GM23338 (cell line): Measurements from ENCODE around the gene NLRX1. TPM values are rescaled to one million over a fixed set of nuclear protein-coding genes. Genes with fewer than 3 reads are reported as not detected.

ENCODE experiments used
- ATAC-seq: fragments of 200-7000 bp; cut with Tn5 transposase; 3 replicates; pipeline ENCODE4 v1.9.1; 2020
- DNase-seq: peaks from one replicate; pipeline ENCODE4 v3.0.0-alpha.2; 2015; ENCODE audit warnings: low spot score
- H2AFZ ChIP-seq: fragments of 200-600 bp; sonication (generic); 2 replicates; pipeline ENCODE4 v1.8.0; 2016; ENCODE audit warnings: antibody characterized with exemption, mild to moderate bottlenecking, moderate library complexity
- H3F3A ChIP-seq: fragments of 200-600 bp; sonication (generic); replicated peaks from 2 replicates; pipeline ENCODE4 v1.8.0; 2017; ENCODE audit warnings: antibody characterized with exemption, mixed run types, low read depth
- H3K27ac ChIP-seq: fragments of 200-600 bp; sonication (generic); 2 replicates; pipeline ENCODE4 v1.6.1; 2016; ENCODE audit warnings: low read depth
- H3K27me3 ChIP-seq: fragments of 200-600 bp; sonication (generic); 2 replicates; pipeline ENCODE4 v1.8.0; 2016; ENCODE audit warnings: mild to moderate bottlenecking, mixed run types, moderate library complexity; ENCODE audit not compliant: insufficient read depth
- H3K36me3 ChIP-seq: fragments of 200-600 bp; sonication (generic); 2 replicates; pipeline ENCODE4 v1.8.0; 2016; ENCODE audit warnings: mild to moderate bottlenecking; ENCODE audit not compliant: insufficient read depth
- H3K4me1 ChIP-seq: fragments of 200-600 bp; sonication (generic); 2 replicates; pipeline ENCODE4 v1.8.0; 2016; ENCODE audit warnings: mild to moderate bottlenecking, moderate library complexity; ENCODE audit not compliant: insufficient read depth
- H3K4me2 ChIP-seq: fragments of 200-600 bp; sonication (generic); 2 replicates; pipeline ENCODE4 v1.7.1; 2017; ENCODE audit warnings: mixed run types
- H3K4me3 ChIP-seq: fragments of 200-600 bp; sonication (generic); 2 replicates; pipeline ENCODE4 v1.6.1; 2016; ENCODE audit warnings: mixed run types
- H3K79me2 ChIP-seq: fragments of 200-600 bp; sonication (generic); replicated peaks from 2 replicates; pipeline ENCODE4 v1.8.0; 2017; ENCODE audit warnings: mild to moderate bottlenecking; ENCODE audit not compliant: insufficient read depth
- H3K9me2 ChIP-seq: fragments of 200-600 bp; sonication (generic); 2 replicates; pipeline ENCODE4 v1.8.0; 2017; ENCODE audit not compliant: insufficient read depth
- H4K20me1 ChIP-seq: fragments of 200-600 bp; sonication (generic); replicated peaks from 2 replicates; pipeline ENCODE4 v1.8.0; 2017; ENCODE audit warnings: mild to moderate bottlenecking; ENCODE audit not compliant: insufficient read depth
- H3K27ac Mint-ChIP-seq: 2 replicates; pipeline ENCODE4 v1.8.0; 2020; ENCODE audit warnings: inconsistent platforms, mild to moderate bottlenecking, moderate library complexity, mixed read lengths
- H3K27me3 Mint-ChIP-seq: 3 replicates; pipeline ENCODE4 v1.8.0; 2022; ENCODE audit warnings: low read depth, mild to moderate bottlenecking, moderate library complexity, mixed read lengths, inconsistent platforms; ENCODE audit not compliant: insufficient read depth, poor library complexity
- H3K36me3 Mint-ChIP-seq: 3 replicates; pipeline ENCODE4 v1.8.0; 2021; ENCODE audit warnings: low read depth, mild to moderate bottlenecking, inconsistent platforms, moderate library complexity, mixed read lengths
- H3K4me1 Mint-ChIP-seq: 3 replicates; pipeline ENCODE4 v1.8.0; 2020; ENCODE audit warnings: mild to moderate bottlenecking, inconsistent platforms, mixed read lengths
- H3K4me3 Mint-ChIP-seq: 3 replicates; pipeline ENCODE4 v1.8.0; 2021; ENCODE audit warnings: moderate library complexity, mild to moderate bottlenecking, inconsistent platforms, mixed read lengths
- H3K9me3 Mint-ChIP-seq: 3 replicates; pipeline ENCODE4 v1.8.0; 2020; ENCODE audit warnings: moderate library complexity, mild to moderate bottlenecking, inconsistent platforms, mixed read lengths
- CREB1 ChIP-seq: fragments of 250-450 bp; sonication (Bioruptor Pico); IDR thresholded peaks from 2 replicates; pipeline ENCODE4 v1.5.0; 2020; ENCODE audit warnings: low read depth, mild to moderate bottlenecking, moderate library complexity
- CTCF ChIP-seq, 2 experiments: fragments of 200-600 bp in 1 of 2; sonication (generic) in 1 of 2; conservative IDR thresholded peaks; 2 replicates each; pipeline versions ENCODE4 v1.5.1 to v1.6.1; 2016 to 2017; ENCODE audit warnings: antibody characterized with exemption in 2 of 2, low read depth in 2 of 2, mild to moderate bottlenecking in 2 of 2, moderate library complexity in 1 of 2
- ETS1 ChIP-seq: IDR thresholded peaks from 2 replicates; pipeline ENCODE4 v1.6.1; 2016; ENCODE audit warnings: antibody characterized with exemption
- EZH2 ChIP-seq: fragments of 200-600 bp; sonication (generic); IDR thresholded peaks from one replicate; pipeline ENCODE4 v1.8.0; 2017; ENCODE audit warnings: antibody characterized with exemption, mild to moderate bottlenecking, low read depth; ENCODE audit not compliant: unreplicated experiment
- EZH2phosphoT487 ChIP-seq: fragments of 200-600 bp; sonication (generic); IDR thresholded peaks from one replicate; pipeline ENCODE4 v1.8.1; 2018; ENCODE audit warnings: antibody characterized with exemption; ENCODE audit not compliant: unreplicated experiment
- JUNB ChIP-seq: IDR thresholded peaks from one replicate; pipeline ENCODE4 v1.6.1; 2016; ENCODE audit warnings: antibody characterized with exemption; ENCODE audit not compliant: unreplicated experiment
- NANOG ChIP-seq: IDR thresholded peaks from 2 replicates; pipeline ENCODE4 v1.6.1; 2016; ENCODE audit warnings: antibody characterized with exemption, borderline replicate concordance
- POLR2AphosphoS5 ChIP-seq: IDR thresholded peaks from 2 replicates; pipeline ENCODE4 v1.6.1; 2016; ENCODE audit warnings: antibody characterized with exemption, low read depth
- REST ChIP-seq: IDR thresholded peaks from one replicate; pipeline ENCODE4 v1.6.1; 2018; ENCODE audit warnings: antibody characterized with exemption; ENCODE audit not compliant: unreplicated experiment
- STAT1 ChIP-seq: IDR thresholded peaks from one replicate; pipeline ENCODE4 v1.6.1; 2016; ENCODE audit warnings: antibody characterized with exemption; ENCODE audit not compliant: unreplicated experiment
- ZNF114 ChIP-seq: fragments of 250-450 bp; sonication (Bioruptor Pico); IDR thresholded peaks from 2 replicates; pipeline ENCODE4 v1.5.0; 2020; ENCODE audit warnings: mild to moderate bottlenecking, moderate library complexity
- ZNF331 ChIP-seq: fragments of 250-450 bp; sonication (Bioruptor Pico); IDR thresholded peaks from 2 replicates; pipeline ENCODE4 v1.5.0; 2020; ENCODE audit warnings: low read depth, mild to moderate bottlenecking, moderate library complexity
- ZNF462 ChIP-seq: fragments of 250-450 bp; sonication (Bioruptor Pico); IDR thresholded peaks from 2 replicates; pipeline ENCODE4 v1.5.0; 2020; ENCODE audit warnings: mild to moderate bottlenecking, moderate library complexity
- polyA plus RNA-seq: library from polyadenylated mRNA; unstranded; fragments of >200 nt; fragmentation: Nextera tagmentation; extraction: Ambion mirVana; gene quantifications from 2 replicates; pipeline ENCODE4 v1.2.1, GENCODE V29; 2016
- total RNA-seq: library from RNA; depleted of rRNA; stranded (reverse); fragments of >200 nt; shearing (Covaris generic); gene quantifications from 2 replicates; pipeline ENCODE4 v1.2.3, GENCODE V29; 2014

Gene NLRX1
- total and polyA plus RNA-seq, 2 experiments from 2014 or later = 2.8 to 13.8 TPM

GRCh38 chr11:119218141-119218878 is 49.8 kb downstream of the NLRX1 start:
- H3K27me3 Mint-ChIP-seq = peaks cover 8% of the 10 kb centered on the region
- no peaks in the 10 kb centered on the region for H3K36me3 Mint-ChIP-seq
- Histone ChIP-seq H3K27me3 (no peaks in the 10 kb centered on the region), H3K4me1 (no peaks in the 10 kb centered on the region; the same call in none of the 2 replicates), H3K27ac (no peak overlapping the region), H4K20me1 (peaks cover 44% of the 10 kb centered on the region), H2AFZ (no peak overlapping the region), H3K4me3 (no peak overlapping the region), H3K36me3 (no peaks in the 10 kb centered on the region), H3K9me2 (no peaks in the 10 kb centered on the region), H3F3A (no peaks in the 10 kb centered on the region), H3K4me2 (no peak overlapping the region), H3K79me2 (peaks cover 100% of the 10 kb centered on the region)
- no peaks in the 10 kb centered on the region for H3K9me3 Mint-ChIP-seq
- TF ChIP-seq ZNF462 (CRISPR knock-in tag) (no peak), ZNF114 (CRISPR knock-in tag) (no peak), ETS1 (no peak), REST (no peak), POLR2AphosphoS5 (no peak), EZH2 (no peak), NANOG (no peak), STAT1 (no peak), CTCF (conservative IDR thresholded peaks at IDR 0.05; ENCODE audit: low read depth in 2 of 2) (no peak), JUNB (no peak), CREB1 (CRISPR knock-in tag) (no peak), ZNF331 (CRISPR knock-in tag) (no peak), EZH2phosphoT487 (no peak)
- H3K4me3 Mint-ChIP-seq = no peak overlapping the region
- DNase-seq (no peak), ATAC-seq (no peak)
- H3K27ac Mint-ChIP-seq = no peak overlapping the region
- no peaks in the 10 kb centered on the region; the same call in 2 of the 3 replicates for H3K4me1 Mint-ChIP-seq
